GM19099 (cell line): ENCODE data around the gene PRDX6.

Experiments used
- POLR2A ChIP-seq: IDR thresholded peaks from 3 replicates; pipeline ENCODE4 v1.6.1; 2011; ENCODE audit warnings: low read depth; ENCODE audit not compliant: insufficient read length; ENCODE audit errors: extremely low read depth

Gene PRDX6

GRCh38 chr1:173482683-173483082, 5.5 kb downstream of the PRDX6 start:
- TF ChIP-seq POLR2A: no peak

- TF ChIP-seq POLR2A: no peak
These were observed 7.1 kb downstream of the PRDX6 start for GRCh38 chr1:173484276-173484675.

GRCh38 chr1:173485401-173485800, 8.3 kb downstream of the PRDX6 start:
- no peak for TF ChIP-seq POLR2A

GRCh38 chr1:173488001-173488400, 10.9 kb downstream of the PRDX6 start:
- TF ChIP-seq POLR2A: no peak

- no peak for TF ChIP-seq POLR2A
These were observed 12.0 kb downstream of the PRDX6 start for GRCh38 chr1:173489149-173489600.

- TF ChIP-seq POLR2A: no peak
These were observed 12.8 kb downstream of the PRDX6 start for GRCh38 chr1:173489929-173490328.

- no peak for TF ChIP-seq POLR2A
These were observed 14.4 kb downstream of the PRDX6 start for GRCh38 chr1:173491508-173491907.

- TF ChIP-seq POLR2A: no peak
These were observed 18.6 kb downstream of the PRDX6 start for GRCh38 chr1:173495609-173496267.

- no peak for TF ChIP-seq POLR2A
These were observed 19.7 kb downstream of the PRDX6 start for GRCh38 chr1:173496757-173497320.

- no peak for TF ChIP-seq POLR2A
These were observed 22.6 kb downstream of the PRDX6 start for GRCh38 chr1:173499729-173500128.

GRCh38 chr1:173502104-173502503, 25.0 kb downstream of the PRDX6 start:
- no peak for TF ChIP-seq POLR2A

- TF ChIP-seq POLR2A: no peak
These were observed 26.3 kb downstream of the PRDX6 start for GRCh38 chr1:173503391-173503790.

GRCh38 chr1:173504268-173504667, 27.1 kb downstream of the PRDX6 start:
- no peak for TF ChIP-seq POLR2A

GRCh38 chr1:173505391-173505790, 28.3 kb downstream of the PRDX6 start:
- no peak for TF ChIP-seq POLR2A

GRCh38 chr1:173506437-173506836, 29.3 kb downstream of the PRDX6 start:
- no peak for TF ChIP-seq POLR2A

GRCh38 chr1:173507205-173507846, 30.2 kb downstream of the PRDX6 start:
- TF ChIP-seq POLR2A: no peak

- TF ChIP-seq POLR2A: no peak
These were observed 30.7 kb downstream of the PRDX6 start for GRCh38 chr1:173507847-173508209.

- TF ChIP-seq POLR2A: no peak
These were observed 31.4 kb downstream of the PRDX6 start for GRCh38 chr1:173508541-173508940.
